B cell (primary cell): Measurements from ENCODE around the gene PNMA5. TPM values are rescaled to one million over a fixed set of nuclear protein-coding genes. Genes with fewer than 3 reads are reported as not detected.
"Not testable (repeated sequence)": the region's sequence is repeated elsewhere in the genome, so short reads cannot be mapped to it uniquely, and the experiment has no call there.

Source experiments
- ATAC-seq: fragments of 200-7000 bp; cut with Tn5 transposase; one replicate; pipeline ENCODE4 v1.10.0; 2021; ENCODE audit warnings: low read depth, mild to moderate bottlenecking, moderate number of reproducible peaks, moderate library complexity
- CTCF ChIA-PET: fragments of 350-600 bp; sonication (Branson Sonifier 250); formaldehyde crosslinking; loops from one replicate; lab custom pipeline; 2021; ENCODE audit warnings: antibody characterized with exemption, inconsistent platforms; lab: Charles Lee
- POLR2A ChIA-PET: fragments of 350-600 bp; sonication (Branson Sonifier 250); formaldehyde crosslinking; loops from one replicate; lab custom pipeline; 2021; ENCODE audit warnings: antibody characterized with exemption; lab: Charles Lee
- DNase-seq: peaks from one replicate; pipeline ENCODE4 v3.0.0; 2013
- H2AFZ ChIP-seq: 2 replicates; pipeline ENCODE4 v1.6.1; 2012; ENCODE audit warnings: mild to moderate bottlenecking, low read depth, low read length; ENCODE audit not compliant: insufficient read depth, poor library complexity, severe bottlenecking
- H3K27ac ChIP-seq, 2 donors: 1 replicate in 1 of 2; 2 replicates in 1 of 2; pipeline ENCODE4 v1.5.1; 2012 to 2013; ENCODE audit warnings: low read length in 2 of 2, mild to moderate bottlenecking in 2 of 2, moderate library complexity in 1 of 2
- H3K27me3 ChIP-seq, 4 experiments: fragments of 200-600 bp in 1 of 4; sonication (generic) in 1 of 4; replicated peaks in 1 of 4; 1 replicate in 2 of 4; 2 replicates in 2 of 4; pipeline versions ENCODE4 v1.6.1 to v1.7.0; 2013 to 2016; ENCODE audit warnings: low read length in 3 of 4, mild to moderate bottlenecking in 2 of 4, mixed read lengths in 1 of 4, moderate library complexity in 1 of 4; ENCODE audit not compliant: insufficient read depth in 4 of 4, control insufficient read depth in 3 of 4; ENCODE audit errors: control extremely low read depth in 1 of 4
- H3K36me3 ChIP-seq, 2 experiments: replicated peaks in 1 of 2; 1 replicate in 1 of 2; 2 replicates in 1 of 2; pipeline versions ENCODE4 v1.6.1 to v1.7.1; 2013; ENCODE audit warnings: low read length in 1 of 2; ENCODE audit not compliant: insufficient read depth in 2 of 2, control insufficient read depth in 1 of 2; ENCODE audit errors: control extremely low read depth in 1 of 2, extremely low read depth in 1 of 2
- H3K4me1 ChIP-seq, 2 donors: fragments of 200-600 bp in 1 of 2; sonication (generic) in 1 of 2; 1 replicate in 1 of 2; 2 replicates in 1 of 2; pipeline versions ENCODE4 v1.5.1 to v1.6.1; 2013 to 2017; ENCODE audit warnings: low read length in 2 of 2; ENCODE audit not compliant: control insufficient read depth in 2 of 2, insufficient read depth in 2 of 2
- H3K4me2 ChIP-seq: replicated peaks from 2 replicates; pipeline ENCODE3; 2012; ENCODE audit warnings: mild to moderate bottlenecking, low read depth, low read length; ENCODE audit not compliant: poor library complexity, severe bottlenecking
- H3K4me3 ChIP-seq, 5 experiments: fragments of 200-600 bp in 1 of 5; sonication (generic) in 1 of 5; 1 replicate in 3 of 5; 2 replicates in 2 of 5; pipeline versions ENCODE4 v1.5.1 to v1.7.0; 2011 to 2016; ENCODE audit warnings: low read length in 4 of 5, mild to moderate bottlenecking in 4 of 5, low read depth in 2 of 5, control low read depth in 1 of 5, moderate library complexity in 1 of 5; ENCODE audit not compliant: insufficient read depth in 1 of 5; ENCODE audit errors: control extremely low read depth in 1 of 5, extremely low read depth in 1 of 5
- H3K79me2 ChIP-seq: fragments of 200-600 bp; sonication (generic); one replicate; pipeline ENCODE4 v1.6.0; 2016; ENCODE audit warnings: low read length; ENCODE audit not compliant: control insufficient read depth, insufficient read depth
- H3K9ac ChIP-seq: fragments of 200-600 bp; sonication (generic); 2 replicates; pipeline ENCODE4 v1.6.1; 2017; ENCODE audit warnings: mild to moderate bottlenecking, low read length, moderate library complexity
- H3K9me3 ChIP-seq, 3 donors: one replicate each; pipeline versions ENCODE4 v1.6.1 to v1.7.1; 2013; ENCODE audit warnings: low read length in 2 of 3; ENCODE audit not compliant: control insufficient read depth in 2 of 3, insufficient read depth in 1 of 3; ENCODE audit errors: control extremely low read depth in 1 of 3
- H4K20me1 ChIP-seq: 2 replicates; pipeline ENCODE4 v1.6.0; 2012; ENCODE audit warnings: mild to moderate bottlenecking, low read length; ENCODE audit not compliant: insufficient read depth, control insufficient read depth, poor library complexity, severe bottlenecking
- H3K27ac Mint-ChIP-seq: one replicate; pipeline ENCODE4 v1.8.0; 2021; ENCODE audit warnings: mixed read lengths
- H3K27me3 Mint-ChIP-seq: one replicate; pipeline ENCODE4 v1.8.0; 2021; ENCODE audit warnings: mixed read lengths
- H3K4me1 Mint-ChIP-seq: one replicate; pipeline ENCODE4 v1.8.0; 2021; ENCODE audit warnings: mixed read lengths
- H3K4me3 Mint-ChIP-seq: one replicate; pipeline ENCODE4 v1.8.0; 2021; ENCODE audit warnings: mixed read lengths
- H3K9me3 Mint-ChIP-seq: one replicate; pipeline ENCODE4 v1.8.0; 2022; ENCODE audit warnings: mixed read lengths; ENCODE audit not compliant: insufficient read depth
- CTCF ChIP-seq: fragments of 200-600 bp; IDR thresholded peaks from one replicate; pipeline ENCODE4 v1.8.0; 2022; ENCODE audit warnings: antibody characterized with exemption, mild to moderate bottlenecking
- EZH2 ChIP-seq: IDR thresholded peaks from 2 replicates; pipeline ENCODE4 v1.6.1; 2012; ENCODE audit warnings: borderline replicate concordance, low read depth, mild to moderate bottlenecking, moderate library complexity, low read length; ENCODE audit not compliant: insufficient read depth, poor library complexity, severe bottlenecking
- WGBS: methylation state at CpG from one replicate; pipeline ENCODE4 v1.1.5; 2013; ENCODE audit warnings: missing lambda C conversion rate; ENCODE audit not compliant: insufficient coverage; 5-methylcytosine and 5-hydroxymethylcytosine counted together
- intact Hi-C: fragments of 100-400 bp; cut with micrococcal nuclease; formaldehyde crosslinking; loops from one replicate; pipeline ENCODE4 v1.10.0; 2022
- polyA plus RNA-seq: library from polyadenylated mRNA; depleted of rRNA; stranded (reverse); fragments of >200 nt; gene quantifications from 2 replicates; pipeline ENCODE4 v1.2.3, GENCODE V29; 2012
- total RNA-seq, 2 donors: library from RNA; stranded (reverse); fragments of 120-200 nt in 1 of 2; gene quantifications; 1 replicate in 1 of 2; 2 replicates in 1 of 2; pipeline versions ENCODE4 v1.2.3 to v1.2.4, GENCODE V29; 2013 to 2022

PNMA5 gene
- total and polyA plus RNA-seq, 2 donors (not counting 1 experiment from before 2014, with no cell fraction given), result 0.49 to 0.62 TPM

DNA sequence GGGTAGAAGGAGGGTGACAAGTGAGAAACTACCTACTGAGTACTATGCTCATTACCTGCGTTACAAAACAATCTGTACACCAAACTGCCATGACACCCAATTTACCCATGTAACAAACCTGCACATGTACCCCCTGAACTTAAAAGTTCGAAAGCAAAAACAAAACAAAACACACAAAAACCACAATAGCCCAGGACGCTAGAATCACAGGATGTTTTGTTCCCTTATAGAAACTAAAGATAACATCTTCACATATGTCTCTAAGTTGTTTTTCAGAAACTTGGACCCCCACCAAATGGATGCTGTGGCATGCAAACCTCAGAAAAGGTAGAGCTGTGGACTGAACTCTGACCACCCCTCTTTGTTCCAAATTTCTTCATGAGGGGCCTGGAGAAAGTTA lies 25.2 kb upstream of the PNMA5 start:
- H3K4me3 ChIP-seq, result no peak overlapping the region

DNA sequence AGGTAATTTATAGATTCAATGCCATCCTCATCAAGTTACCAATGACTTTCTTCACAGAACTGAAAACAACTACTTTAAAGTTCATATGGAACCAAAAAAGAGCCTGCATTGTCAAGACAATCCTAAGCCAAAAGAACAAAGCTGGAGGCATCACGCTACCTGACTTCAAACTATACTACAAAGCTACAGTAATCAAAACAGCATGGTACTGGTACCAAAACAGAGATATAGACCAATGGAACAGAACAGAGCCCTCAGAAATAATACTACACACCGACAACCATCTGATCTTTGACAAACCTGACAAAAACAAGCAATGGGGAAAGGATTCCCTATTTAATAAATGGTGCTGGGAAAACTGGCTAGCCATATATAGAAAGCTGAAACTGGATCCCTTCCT lies 23.3 kb upstream of the PNMA5 start:
- H3K4me1 ChIP-seq, H3K4me3 Mint-ChIP-seq, intact Hi-C loops, H2AFZ ChIP-seq, ATAC-seq, H3K27me3 Mint-ChIP-seq, H3K27ac ChIP-seq, H3K36me3 ChIP-seq, H3K4me1 Mint-ChIP-seq, POLR2A ChIA-PET, H3K9me3 Mint-ChIP-seq, H3K4me2 ChIP-seq, CTCF ChIA-PET, H3K79me2 ChIP-seq, DNase-seq, H3K9ac ChIP-seq, H3K4me3 ChIP-seq, H3K9me3 ChIP-seq, H4K20me1 ChIP-seq, H3K27ac Mint-ChIP-seq: not testable (repeated sequence)
- peaks cover 0 to 10% (median 4%) of the 10 kb centered on the region in 4 experiments for H3K27me3 ChIP-seq
- WGBS, result no CpG with 5 or more reads among the region's 2 CpGs

More for the DNA sequence above, 25.2 kb upstream of the PNMA5 start:
- DNase-seq (no peak), ATAC-seq (no peak)
- H3K27ac ChIP-seq, result no peak overlapping the region
- no peaks in the 10 kb centered on the region for H3K4me1 Mint-ChIP-seq
- POLR2A ChIA-PET, result no interaction called here
- no peak overlapping the region for H3K27ac Mint-ChIP-seq
- intact Hi-C loops, result no loop called here
- no peak overlapping the region for H3K4me2 ChIP-seq
- H3K9me3 Mint-ChIP-seq, result no peaks in the 10 kb centered on the region
- no peak overlapping the region for H3K4me3 Mint-ChIP-seq
- H3K79me2 ChIP-seq, result no peaks in the 10 kb centered on the region
- H2AFZ ChIP-seq, result no peak overlapping the region
- peaks cover 8% of the 10 kb centered on the region for H3K27me3 Mint-ChIP-seq
- CTCF ChIA-PET, result no interaction called here
- no peaks in the 10 kb centered on the region for H3K4me1 ChIP-seq
- WGBS, result no CpG with 5 or more reads among the region's 3 CpGs
- H4K20me1 ChIP-seq, result no peaks in the 10 kb centered on the region
- H3K9ac ChIP-seq, result no peak overlapping the region
- peaks cover 0 to 8% (median 0%) of the 10 kb centered on the region in 4 experiments for H3K27me3 ChIP-seq
- no peak for TF ChIP-seq EZH2
- TF ChIP-seq CTCF, result no peak
- no peaks in the 10 kb centered on the region for H3K9me3 ChIP-seq
- H3K36me3 ChIP-seq, result no peaks in the 10 kb centered on the region
